ENCODE data around the gene SYTL2. TPM values are rescaled to one million over a fixed set of nuclear protein-coding genes. Genes with fewer than 3 reads are reported as not detected.
A peak's percentile ranks its signal among the peaks of the same experiment; 100 is the strongest.

The SYTL2 gene
- total and polyA plus RNA-seq, 12 donors = 2.9 to 16.1 (median 5.1) TPM

GRCh38 chr11:85751724-85752123 is 59.2 kb downstream of the SYTL2 start:
- ATAC-seq = peak in 1 of 8 donors; percentile 26
- Histone ChIP-seq H3K27ac (peak overlapping the region in 1 of 10 donors; percentile 62), H3K27me3 (no peaks in the 10 kb centered on the region), H3K4me1 (peaks cover 0 to 44% (median 0%) of the 10 kb centered on the region in 9 donors), H3K4me3 (no peak overlapping the region), H3K36me3 (peaks cover 0 to 5% (median 0%) of the 10 kb centered on the region in 9 donors), H3K9me3 (no peaks in the 10 kb centered on the region)
- TF ChIP-seq CTCF (IDR thresholded peaks at IDR 0.05) = no peak
- no peak for DNase-seq
- intact Hi-C loops (cut with DNase I) = no loop called here

GRCh38 chr11:85750646-85751045 is 60.3 kb downstream of the SYTL2 start:
- Histone ChIP-seq H3K36me3 (peaks cover 0 to 5% (median 0%) of the 10 kb centered on the region in 9 donors), H3K9me3 (no peaks in the 10 kb centered on the region), H3K27me3 (no peaks in the 10 kb centered on the region), H3K4me3 (no peak overlapping the region), H3K27ac (peak overlapping the region in 1 of 10 donors; percentile 44), H3K4me1 (peaks cover 0 to 44% (median 0%) of the 10 kb centered on the region in 9 donors)
- DNase-seq = no peak
- no peak for TF ChIP-seq CTCF (IDR thresholded peaks at IDR 0.05)
- 86% methylated on average over 3 of the region's 3 CpGs for WGBS, 2 donors
- intact Hi-C loops (cut with DNase I) = no loop called here
- ATAC-seq = no peak

- no peak for TF ChIP-seq CTCF (IDR thresholded peaks at IDR 0.05)
- 83 to 87% methylated on average over 2 of the region's 2 CpGs for WGBS, 2 donors
- peak overlapping the region in 1 of 10 donors; percentile 44 for H3K27ac ChIP-seq
These were observed 61.1 kb downstream of the SYTL2 start for GRCh38 chr11:85749884-85750283.

GRCh38 chr11:85749287-85749834 is 61.6 kb downstream of the SYTL2 start:
- no peak for ATAC-seq
- no peak for TF ChIP-seq CTCF (IDR thresholded peaks at IDR 0.05)
- 81 to 86% methylated on average over 3 of the region's 3 CpGs for WGBS, 2 donors

More at GRCh38 chr11:85749884-85750283, 61.1 kb downstream of the SYTL2 start:
- Histone ChIP-seq H3K27me3 (no peaks in the 10 kb centered on the region), H3K4me1 (peaks cover 0 to 46% (median 0%) of the 10 kb centered on the region in 9 donors), H3K9me3 (no peaks in the 10 kb centered on the region), H3K4me3 (no peak overlapping the region), H3K36me3 (peaks cover 0 to 5% (median 0%) of the 10 kb centered on the region in 9 donors)
- ATAC-seq = no peak
- DNase-seq = no peak
- intact Hi-C loops (cut with DNase I) = no loop called here

More at GRCh38 chr11:85749287-85749834, 61.6 kb downstream of the SYTL2 start:
- Histone ChIP-seq H3K27me3 (no peaks in the 10 kb centered on the region), H3K27ac (no peak overlapping the region), H3K36me3 (peaks cover 0 to 5% (median 0%) of the 10 kb centered on the region in 9 donors), H3K4me1 (peaks cover 0 to 45% (median 0%) of the 10 kb centered on the region in 9 donors), H3K4me3 (no peak overlapping the region), H3K9me3 (no peaks in the 10 kb centered on the region)
- no peak for DNase-seq
- intact Hi-C loops (cut with DNase I) = no loop called here
